Fibroblast of gingiva (primary cell): ENCODE data around the gene SCP2.

Source experiments
- DNase-seq: peaks from one replicate; pipeline ENCODE4 v3.0.0-alpha.2; 2011; ENCODE audit warnings: low read depth

SCP2 gene

GRCh38 chr1:53037159-53037558, 110.1 kb downstream of the SCP2 start:
- DNase-seq = no peak

DNA sequence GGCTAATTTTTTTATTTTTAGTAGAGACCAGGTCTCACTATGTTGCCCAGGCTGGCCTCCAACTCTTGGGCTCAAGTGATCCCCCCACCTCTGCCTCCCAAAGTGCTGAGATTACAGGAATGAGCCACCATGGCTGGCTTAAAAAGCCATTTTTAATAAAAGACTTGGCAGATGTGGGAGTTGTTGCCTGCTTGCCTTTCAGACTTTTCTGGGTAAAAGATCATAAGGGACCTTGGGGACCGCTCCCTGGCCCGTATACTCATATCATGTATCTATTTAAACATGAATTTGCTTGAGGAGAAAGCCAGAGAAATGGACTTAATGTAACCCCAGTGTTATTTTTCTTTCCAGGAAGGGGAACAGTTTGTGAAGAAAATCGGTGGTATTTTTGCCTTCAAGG, 111.5 kb downstream of the SCP2 start:
- no peak for DNase-seq

GRCh38 chr1:53043271-53043670, 116.2 kb downstream of the SCP2 start:
- DNase-seq = peak; percentile 71

- DNase-seq = no peak
These were observed 117.8 kb downstream of the SCP2 start for GRCh38 chr1:53044926-53045325.

DNA sequence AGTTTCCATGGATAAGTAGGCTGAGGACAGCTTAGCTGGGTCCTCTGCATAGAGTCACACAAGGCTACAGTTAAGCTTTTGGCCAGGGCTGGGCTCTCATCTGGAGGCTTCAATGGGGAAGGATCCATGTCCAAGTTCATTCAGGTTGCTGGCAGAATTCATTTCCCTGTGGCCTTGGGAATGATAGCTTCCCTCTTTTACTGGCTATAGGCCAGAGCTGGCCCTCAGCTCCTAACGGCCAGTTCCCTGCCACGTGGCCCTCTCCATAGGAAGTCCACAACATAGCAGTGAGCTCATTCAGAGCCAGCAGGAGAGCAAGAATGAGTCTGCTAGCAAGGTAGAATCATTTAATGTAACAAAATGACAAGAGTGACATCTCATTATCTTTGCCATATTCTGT, 119.9 kb downstream of the SCP2 start:
- no peak for DNase-seq

- DNase-seq = peak; percentile 6
These were observed 121.0 kb downstream of the SCP2 start for GRCh38 chr1:53047737-53048736.

DNA sequence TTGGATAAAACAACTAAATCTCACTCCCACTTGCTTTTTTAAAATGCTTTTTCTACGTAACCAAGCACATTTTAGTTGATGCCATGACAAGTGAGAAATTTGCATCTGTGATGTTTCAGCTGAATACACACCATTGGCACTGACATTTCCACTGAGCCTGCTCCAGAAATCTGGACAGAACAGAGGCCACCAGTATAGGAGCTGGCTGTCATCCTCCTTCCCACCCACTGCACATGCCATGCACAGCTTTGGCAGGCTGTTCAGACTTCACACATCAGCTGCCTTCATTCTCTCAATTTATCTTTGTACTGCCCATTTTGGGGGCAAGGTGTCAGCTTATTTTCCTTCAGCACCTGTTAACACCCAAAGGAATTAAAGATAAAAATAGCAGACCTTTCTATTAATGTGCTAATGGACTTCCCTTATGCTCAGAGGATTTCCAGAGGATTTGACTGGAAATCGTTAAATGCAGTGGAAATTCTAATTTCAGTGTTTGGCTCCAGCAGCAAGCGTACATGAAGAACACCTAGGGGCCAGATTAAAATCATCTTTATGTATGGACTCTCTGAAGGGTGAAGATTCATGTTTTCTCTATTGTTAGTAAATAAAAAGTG, 122.0 kb downstream of the SCP2 start:
- no peak for DNase-seq

DNA sequence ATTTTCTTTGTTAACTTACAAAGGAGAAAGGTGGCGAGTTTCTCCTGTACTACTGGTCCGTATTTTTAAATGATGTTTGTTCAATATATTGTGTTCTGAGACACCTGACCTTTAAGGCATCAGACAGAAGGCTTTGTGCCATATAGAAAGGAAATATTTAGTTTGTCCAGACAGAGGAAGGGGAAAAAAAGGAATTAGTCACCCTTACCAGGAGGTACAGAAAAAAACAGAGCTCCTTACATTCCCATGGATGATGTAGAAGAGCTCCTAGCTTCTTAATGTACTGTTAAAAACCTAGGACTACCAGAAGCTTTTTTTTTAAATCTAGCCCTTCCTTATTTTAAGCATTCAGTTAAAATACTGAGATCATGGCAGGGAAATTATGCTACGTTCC, 122.5 kb downstream of the SCP2 start:
- no peak for DNase-seq

DNA sequence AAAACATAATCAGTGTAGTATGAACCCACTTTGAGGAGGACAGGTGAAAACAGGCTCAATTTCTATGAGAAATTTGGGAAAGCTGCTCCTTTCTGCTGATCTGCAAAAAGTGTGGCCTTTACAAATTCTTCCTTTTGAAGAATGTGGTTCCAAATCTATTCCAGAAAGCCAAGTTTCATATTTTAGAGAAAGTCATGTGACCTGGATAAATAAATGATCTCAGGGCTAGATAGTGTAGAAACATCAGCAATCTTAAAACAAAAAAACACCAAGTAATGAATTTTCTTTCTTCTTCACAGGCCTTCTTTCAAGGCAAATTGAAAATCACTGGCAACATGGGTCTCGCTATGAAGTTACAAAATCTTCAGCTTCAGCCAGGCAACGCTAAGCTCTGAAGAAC, 123.2 kb downstream of the SCP2 start:
- no peak for DNase-seq

GRCh38 chr1:53051676-53052075, 124.6 kb downstream of the SCP2 start:
- DNase-seq = no peak

- no peak for DNase-seq
These were observed 130.1 kb downstream of the SCP2 start for GRCh38 chr1:53057127-53057526.

- DNase-seq = peak; percentile 49
These were observed 133.5 kb downstream of the SCP2 start for GRCh38 chr1:53060579-53060978.

GRCh38 chr1:53061123-53061858, 134.2 kb downstream of the SCP2 start:
- no peak for DNase-seq

- no peak for DNase-seq
These were observed 135.0 kb downstream of the SCP2 start, which contains the start of gene PODN for GRCh38 chr1:53061859-53062707. PODN (plus strand) TSS chr1:53062213; CDS start chr1:53069856, 7,643 bp downstream.

GRCh38 chr1:53062708-53063591, 135.9 kb downstream of the SCP2 start:
- no peak for DNase-seq

DNA sequence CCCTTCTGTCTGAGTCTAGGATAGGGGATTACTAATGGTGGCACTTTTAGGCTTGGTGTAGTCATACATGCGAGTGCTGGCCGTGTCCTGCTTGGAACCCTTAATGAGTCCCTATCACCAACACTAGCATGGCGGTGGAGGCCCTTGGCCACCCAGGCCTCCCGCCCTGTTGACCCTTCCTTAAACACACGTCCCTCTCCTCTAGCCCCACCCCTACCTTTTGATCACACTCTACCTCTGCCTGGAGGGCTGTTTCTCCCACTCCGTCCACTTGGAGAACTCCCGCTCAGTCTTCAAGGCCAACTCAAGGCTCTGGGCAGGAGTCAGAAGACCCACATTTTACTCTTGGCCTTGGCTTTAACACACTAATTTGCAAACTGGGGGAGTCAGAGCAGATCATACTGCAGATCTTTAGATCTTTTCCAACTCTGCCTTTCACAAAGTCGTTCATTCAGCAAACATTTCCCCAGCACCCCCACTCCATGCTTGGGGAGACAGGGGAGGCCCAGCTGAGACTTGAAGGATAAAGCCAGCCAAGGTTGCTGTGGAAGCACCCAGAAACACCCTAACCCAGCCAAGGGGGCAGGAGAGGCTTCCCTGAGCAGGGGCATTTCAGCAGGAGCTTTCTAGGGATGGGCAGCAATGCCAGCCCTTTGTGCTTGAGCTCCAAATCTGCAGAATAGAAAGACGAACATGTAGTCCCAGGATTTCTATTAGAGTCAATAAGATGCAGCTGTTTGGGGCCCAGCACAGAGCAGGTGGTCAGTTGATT, 136.9 kb downstream of the SCP2 start:
- no peak for DNase-seq

- no peak for DNase-seq
These were observed 138.3 kb downstream of the SCP2 start for GRCh38 chr1:53065391-53065790.

GRCh38 chr1:53066488-53066887, 139.4 kb downstream of the SCP2 start:
- no peak for DNase-seq

- no peak for DNase-seq
These were observed 140.0 kb downstream of the SCP2 start for GRCh38 chr1:53066891-53067738.
